Activated T-helper 1 cell treated with anti-CD3 and anti-CD28 coated beads, Interleukin-12 subunit alpha, Interleukin-12 subunit beta, Interleukin-2, Interleukin-4 antibody, amounts not matched to agents 30 ng/mL and 10 ng/mL and 1 ng/mL, durations not matched to agents 14 hours and 24 hours and 36 hours (primary cell): ENCODE measurements around the gene STAMBP. TPM values are rescaled to one million over a fixed set of nuclear protein-coding genes. Genes with fewer than 3 reads are reported as not detected.
"Not testable (repeated sequence)": the region's sequence is repeated elsewhere in the genome, so short reads cannot be mapped to it uniquely, and the experiment has no call there.

ENCODE experiments used
- DNase-seq: peaks from one replicate; pipeline ENCODE4 v3.0.0; 2021; ENCODE audit warnings: low spot score
- H3K27ac Mint-ChIP-seq: one replicate; pipeline ENCODE4 v1.8.0; 2021; ENCODE audit warnings: mild to moderate bottlenecking, mixed read lengths
- H3K27me3 Mint-ChIP-seq: one replicate; pipeline ENCODE4 v1.8.0; 2022; ENCODE audit warnings: mild to moderate bottlenecking, moderate library complexity, mixed read lengths; ENCODE audit not compliant: insufficient read depth
- H3K36me3 Mint-ChIP-seq: one replicate; pipeline ENCODE4 v1.8.0; 2021; ENCODE audit warnings: low read depth, mixed read lengths
- H3K4me1 Mint-ChIP-seq: one replicate; pipeline ENCODE4 v1.8.0; 2021; ENCODE audit warnings: low read depth, mixed read lengths
- H3K4me3 Mint-ChIP-seq: one replicate; pipeline ENCODE4 v1.8.0; 2021; ENCODE audit warnings: mild to moderate bottlenecking, moderate library complexity, mixed read lengths
- H3K9me3 Mint-ChIP-seq: one replicate; pipeline ENCODE4 v1.8.0; 2021; ENCODE audit warnings: mixed read lengths
- intact Hi-C: fragments of 100-400 bp; cut with micrococcal nuclease; formaldehyde crosslinking; loops from one replicate; pipeline ENCODE4 v1.15.1; 2024
- total RNA-seq: library from RNA; stranded (reverse); gene quantifications from 2 replicates; pipeline ENCODE4 v1.2.3, GENCODE V29; 2022

STAMBP gene
- total RNA-seq, 1 donor from 2014 or later, result 50.8 TPM

- intact Hi-C loops, result no loop called here
- Mint-ChIP-seq H3K27me3 (no peaks in the 10 kb centered on the region), H3K4me3 (no peak overlapping the region), H3K4me1 (peaks cover 43% of the 10 kb centered on the region), H3K36me3 (no peaks in the 10 kb centered on the region), H3K9me3 (no peaks in the 10 kb centered on the region), H3K27ac (peak overlapping the region; percentile 18)
- no peak for DNase-seq
Observed at GRCh38 chr2:73894475-73894850, 65.7 kb downstream of the STAMBP start.

GRCh38 chr2:73894877-73895276 lies 66.1 kb downstream of the STAMBP start:
- Mint-ChIP-seq H3K4me1 (peaks cover 43% of the 10 kb centered on the region), H3K9me3 (no peaks in the 10 kb centered on the region), H3K27me3 (no peaks in the 10 kb centered on the region), H3K36me3 (no peaks in the 10 kb centered on the region), H3K27ac (peak overlapping the region; percentile 18), H3K4me3 (no peak overlapping the region)
- no peak for DNase-seq
- intact Hi-C loops, result no loop called here

GRCh38 chr2:73895473-73895872 lies 66.7 kb downstream of the STAMBP start:
- H3K4me1 Mint-ChIP-seq, result peaks cover 43% of the 10 kb centered on the region
- H3K36me3 Mint-ChIP-seq, result no peaks in the 10 kb centered on the region
- no peaks in the 10 kb centered on the region for H3K9me3 Mint-ChIP-seq
- no peak overlapping the region for H3K27ac Mint-ChIP-seq
- no peak overlapping the region for H3K4me3 Mint-ChIP-seq
- H3K27me3 Mint-ChIP-seq, result peaks cover 2% of the 10 kb centered on the region
- intact Hi-C loops, result no loop called here
- no peak for DNase-seq

- Mint-ChIP-seq H3K4me1 (peaks cover 43% of the 10 kb centered on the region), H3K9me3 (no peaks in the 10 kb centered on the region), H3K36me3 (no peaks in the 10 kb centered on the region), H3K27me3 (peaks cover 2% of the 10 kb centered on the region), H3K27ac (peak overlapping the region; percentile 90), H3K4me3 (peak overlapping the region; percentile 54)
- peak; percentile 22 for DNase-seq
- intact Hi-C loops, result loop anchor here (1.0 kb wide), 2 partner anchors 10 to 12 kb away; no protein-coding TSS in a partner anchor
Observed at GRCh38 chr2:73896362-73897239, 67.8 kb downstream of the STAMBP start.

GRCh38 chr2:73897240-73897583 lies 68.5 kb downstream of the STAMBP start:
- Mint-ChIP-seq H3K4me1 (peaks cover 43% of the 10 kb centered on the region), H3K4me3 (no peak overlapping the region), H3K27ac (no peak overlapping the region), H3K27me3 (peaks cover 2% of the 10 kb centered on the region), H3K9me3 (no peaks in the 10 kb centered on the region), H3K36me3 (no peaks in the 10 kb centered on the region)
- no peak for DNase-seq
- intact Hi-C loops, result no loop called here

- Mint-ChIP-seq H3K27ac (no peak overlapping the region), H3K36me3 (no peaks in the 10 kb centered on the region), H3K4me3 (no peak overlapping the region), H3K4me1 (peaks cover 43% of the 10 kb centered on the region), H3K27me3 (peaks cover 2% of the 10 kb centered on the region), H3K9me3 (no peaks in the 10 kb centered on the region)
- DNase-seq, result no peak
- intact Hi-C loops, result no loop called here
Observed at GRCh38 chr2:73897934-73898333, 69.2 kb downstream of the STAMBP start.

- Mint-ChIP-seq H3K4me1 (peaks cover 28% of the 10 kb centered on the region), H3K27me3 (peaks cover 2% of the 10 kb centered on the region), H3K27ac (no peak overlapping the region), H3K36me3 (no peaks in the 10 kb centered on the region), H3K9me3 (no peaks in the 10 kb centered on the region), H3K4me3 (no peak overlapping the region)
- intact Hi-C loops, result no loop called here
- DNase-seq, result no peak
Observed at GRCh38 chr2:73899801-73900336, 71.1 kb downstream of the STAMBP start.

- H3K4me1 Mint-ChIP-seq, result peaks cover 16% of the 10 kb centered on the region
- intact Hi-C loops, result no loop called here
- no peaks in the 10 kb centered on the region for H3K9me3 Mint-ChIP-seq
- DNase-seq, result no peak
- no peaks in the 10 kb centered on the region for H3K36me3 Mint-ChIP-seq
- no peak overlapping the region for H3K4me3 Mint-ChIP-seq
- H3K27me3 Mint-ChIP-seq, result peaks cover 2% of the 10 kb centered on the region
- no peak overlapping the region for H3K27ac Mint-ChIP-seq
Observed at GRCh38 chr2:73901143-73901542, 72.4 kb downstream of the STAMBP start.

- Mint-ChIP-seq H3K36me3 (no peaks in the 10 kb centered on the region), H3K4me1 (peaks cover 5% of the 10 kb centered on the region), H3K27ac (no peak overlapping the region), H3K9me3 (no peaks in the 10 kb centered on the region), H3K27me3 (peaks cover 2% of the 10 kb centered on the region), H3K4me3 (no peak overlapping the region)
- no peak for DNase-seq
- intact Hi-C loops, result no loop called here
Observed at GRCh38 chr2:73902284-73902683, 73.5 kb downstream of the STAMBP start.

- Mint-ChIP-seq H3K4me3 (no peak overlapping the region), H3K27me3 (peaks cover 2% of the 10 kb centered on the region), H3K36me3 (no peaks in the 10 kb centered on the region), H3K27ac (no peak overlapping the region), H3K4me1 (peaks cover 8% of the 10 kb centered on the region), H3K9me3 (no peaks in the 10 kb centered on the region)
- no peak for DNase-seq
- intact Hi-C loops, result no loop called here
Observed at GRCh38 chr2:73903313-73903712, 74.6 kb downstream of the STAMBP start.

GRCh38 chr2:73903949-73904613 lies 75.3 kb downstream of the STAMBP start:
- H3K27me3 Mint-ChIP-seq, H3K27ac Mint-ChIP-seq, H3K36me3 Mint-ChIP-seq, H3K9me3 Mint-ChIP-seq, intact Hi-C loops, H3K4me3 Mint-ChIP-seq, DNase-seq, H3K4me1 Mint-ChIP-seq: not testable (repeated sequence)

- Mint-ChIP-seq H3K36me3 (no peaks in the 10 kb centered on the region), H3K27ac (no peak overlapping the region), H3K27me3 (peaks cover 2% of the 10 kb centered on the region), H3K4me3 (no peak overlapping the region), H3K4me1 (peaks cover 9% of the 10 kb centered on the region), H3K9me3 (no peaks in the 10 kb centered on the region)
- intact Hi-C loops, result no loop called here
- DNase-seq, result no peak
Observed at GRCh38 chr2:73904952-73905351, 76.2 kb downstream of the STAMBP start.

- Mint-ChIP-seq H3K36me3 (no peaks in the 10 kb centered on the region), H3K4me1 (peaks cover 9% of the 10 kb centered on the region)
Observed at GRCh38 chr2:73906847-73907505, 78.2 kb downstream of the STAMBP start.

More at GRCh38 chr2:73906847-73907505, 78.2 kb downstream of the STAMBP start:
- intact Hi-C loops, result no loop called here
- Mint-ChIP-seq H3K4me3 (no peak overlapping the region), H3K9me3 (no peaks in the 10 kb centered on the region), H3K27me3 (no peaks in the 10 kb centered on the region), H3K27ac (no peak overlapping the region)
- DNase-seq, result no peak
